Activated CD4-positive, CD25-positive, alpha-beta regulatory T cell treated with anti-CD3 and anti-CD28 coated beads, Interleukin-2, amount 50 U/mL, for 16 hours (primary cell): ENCODE data around the gene IRF7.

Source experiments
- DNase-seq: peaks from one replicate; pipeline ENCODE4 v3.0.0-alpha.2; 2020; ENCODE audit warnings: low read depth, low spot score

IRF7 gene

DNA sequence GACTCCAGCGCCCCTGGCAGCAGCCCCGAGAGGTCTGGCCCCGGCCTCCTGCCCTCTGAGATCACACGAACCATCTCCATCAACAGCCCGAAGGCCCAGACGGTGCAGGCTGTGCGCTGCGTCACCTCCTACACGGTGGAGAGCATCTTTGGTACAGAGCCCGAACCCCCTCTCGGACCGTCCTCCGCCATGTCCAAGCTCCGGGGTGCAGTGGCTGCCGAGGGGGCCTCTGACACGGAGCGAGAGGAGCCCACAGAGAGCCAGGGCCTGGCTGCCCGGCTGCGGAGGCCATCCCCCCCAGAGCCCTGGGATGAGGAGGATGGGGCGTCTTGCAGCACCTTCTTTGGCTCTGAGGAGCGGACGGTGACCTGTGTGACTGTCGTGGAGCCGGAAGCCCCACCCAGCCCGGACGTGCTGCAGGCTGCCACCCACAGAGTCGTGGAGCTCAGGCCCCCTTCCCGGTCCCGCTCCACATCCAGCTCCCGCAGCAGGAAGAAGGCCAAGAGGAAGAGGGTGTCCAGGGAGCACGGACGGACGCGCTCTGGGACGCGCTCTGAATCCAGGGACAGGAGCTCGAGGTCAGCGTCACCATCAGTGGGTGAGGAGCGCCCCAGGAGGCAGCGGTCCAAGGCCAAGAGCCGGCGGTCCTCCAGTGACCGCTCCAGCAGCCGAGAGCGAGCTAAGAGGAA is 7.6 kb downstream of the IRF7 start:
- no peak for DNase-seq

DNA sequence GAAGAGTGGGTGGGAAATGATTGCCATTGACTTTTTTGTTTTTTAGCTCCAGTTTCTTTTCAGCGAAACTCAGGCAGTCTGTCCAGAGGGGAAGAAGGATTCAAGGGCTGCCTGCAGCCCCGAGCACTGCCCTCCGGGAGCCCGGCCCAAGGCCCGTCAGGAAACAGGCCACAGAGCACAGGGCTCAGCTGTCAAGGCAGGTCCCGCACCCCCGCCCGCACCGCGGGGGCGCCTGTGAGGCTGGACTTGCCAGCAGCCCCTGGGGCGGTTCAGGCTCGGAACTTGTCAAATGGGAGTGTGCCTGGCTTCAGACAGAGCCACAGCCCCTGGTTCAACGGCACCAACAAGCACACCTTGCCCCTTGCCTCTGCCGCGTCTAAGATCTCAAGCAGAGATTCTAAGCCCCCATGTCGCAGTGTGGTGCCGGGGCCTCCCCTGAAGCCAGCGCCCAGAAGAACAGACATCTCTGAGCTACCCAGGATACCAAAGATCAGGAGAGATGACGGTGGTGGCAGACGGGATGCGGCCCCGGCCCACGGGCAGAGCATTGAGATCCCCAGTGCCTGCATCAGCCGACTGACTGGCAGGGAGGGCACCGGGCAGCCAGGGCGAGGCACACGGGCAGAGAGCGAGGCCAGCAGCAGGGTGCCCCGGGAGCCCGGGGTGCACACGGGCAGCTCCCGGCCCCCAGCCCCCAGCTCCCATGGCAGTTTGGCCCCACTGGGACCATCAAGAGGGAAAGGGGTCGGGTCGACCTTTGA is 8.6 kb downstream of the IRF7 start:
- DNase-seq: no peak

DNA sequence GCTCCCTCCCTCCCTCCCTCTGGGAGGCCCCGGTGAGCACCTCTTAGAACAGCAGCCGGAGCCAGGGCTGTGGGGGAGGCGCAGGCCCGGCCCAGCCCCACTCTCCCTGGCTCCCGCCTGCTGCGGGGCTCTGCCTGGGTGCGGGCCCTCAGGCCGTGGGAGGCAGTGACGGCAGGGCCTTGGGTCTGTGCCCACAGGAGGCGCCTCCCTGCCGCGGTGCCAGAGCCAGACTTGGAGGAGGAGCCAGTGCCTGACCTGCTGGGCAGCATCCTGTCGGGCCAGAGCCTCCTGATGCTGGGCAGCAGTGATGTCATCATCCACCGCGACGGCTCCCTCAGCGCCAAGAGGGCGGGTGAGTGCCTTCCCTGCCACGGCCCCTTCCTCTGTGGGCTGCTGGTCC is 9.5 kb downstream of the IRF7 start:
- DNase-seq: no peak

DNA sequence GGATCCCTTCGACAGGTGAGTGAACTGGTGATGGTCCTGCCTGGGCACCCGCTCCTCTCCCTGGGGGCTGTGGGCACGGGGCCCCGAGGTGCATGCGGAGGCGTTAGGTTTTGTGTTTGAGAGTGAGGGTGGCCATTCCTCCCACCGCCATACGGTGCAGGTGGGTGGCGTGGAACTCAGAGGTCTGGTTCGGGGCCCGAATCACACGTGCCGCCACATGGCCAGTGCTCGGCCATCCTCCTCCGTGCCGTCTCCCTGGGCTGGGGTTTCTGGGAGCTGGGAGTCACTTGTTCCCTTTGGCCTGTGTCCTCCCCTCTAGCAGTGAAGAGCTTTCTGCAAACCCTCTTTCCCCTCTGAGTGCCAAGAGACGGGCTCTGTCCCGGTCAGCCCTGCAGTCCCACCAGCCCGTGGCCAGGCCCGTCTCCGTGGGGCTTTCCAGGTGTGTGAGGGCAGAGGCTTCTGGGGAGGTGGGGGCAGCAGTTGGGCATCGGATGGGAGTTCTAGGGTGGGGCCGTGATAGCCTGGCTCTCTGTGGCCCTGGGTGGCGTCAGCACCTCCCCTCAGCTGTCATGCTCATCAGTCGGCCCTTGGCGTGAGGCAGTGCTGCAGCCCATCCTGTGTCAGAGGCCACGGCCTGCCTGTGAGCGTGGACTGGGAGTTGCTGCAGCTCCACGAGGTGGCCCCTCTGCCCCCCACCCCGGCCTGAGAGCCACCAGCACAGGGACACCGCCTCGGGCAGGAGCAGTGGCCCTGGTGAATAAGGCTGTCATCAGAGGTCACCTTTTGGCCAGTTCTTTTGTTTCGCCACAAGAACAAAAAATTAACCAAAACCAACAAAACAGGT is 10.2 kb downstream of the IRF7 start:
- DNase-seq: no peak

DNA sequence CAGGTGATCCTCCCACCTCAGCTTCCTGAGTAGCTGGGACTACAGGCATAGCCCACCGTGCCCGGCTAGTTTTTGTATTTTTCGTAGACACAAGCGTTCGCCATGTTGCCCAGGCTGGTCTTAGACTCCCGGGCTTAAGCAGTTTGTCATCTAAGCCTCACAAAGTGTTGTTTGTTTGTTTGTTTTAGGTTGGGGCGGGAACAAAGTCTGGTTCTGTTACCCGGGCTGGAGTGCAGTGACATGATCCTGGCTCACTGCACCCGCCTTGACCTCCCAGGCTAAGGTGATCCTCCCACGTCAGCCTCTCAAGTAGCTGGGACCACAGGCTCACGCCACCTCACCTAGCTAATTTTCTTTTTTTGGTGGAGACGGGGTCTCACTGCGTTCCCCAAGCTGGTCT is 12.6 kb downstream of the IRF7 start:
- no peak for DNase-seq

DNA sequence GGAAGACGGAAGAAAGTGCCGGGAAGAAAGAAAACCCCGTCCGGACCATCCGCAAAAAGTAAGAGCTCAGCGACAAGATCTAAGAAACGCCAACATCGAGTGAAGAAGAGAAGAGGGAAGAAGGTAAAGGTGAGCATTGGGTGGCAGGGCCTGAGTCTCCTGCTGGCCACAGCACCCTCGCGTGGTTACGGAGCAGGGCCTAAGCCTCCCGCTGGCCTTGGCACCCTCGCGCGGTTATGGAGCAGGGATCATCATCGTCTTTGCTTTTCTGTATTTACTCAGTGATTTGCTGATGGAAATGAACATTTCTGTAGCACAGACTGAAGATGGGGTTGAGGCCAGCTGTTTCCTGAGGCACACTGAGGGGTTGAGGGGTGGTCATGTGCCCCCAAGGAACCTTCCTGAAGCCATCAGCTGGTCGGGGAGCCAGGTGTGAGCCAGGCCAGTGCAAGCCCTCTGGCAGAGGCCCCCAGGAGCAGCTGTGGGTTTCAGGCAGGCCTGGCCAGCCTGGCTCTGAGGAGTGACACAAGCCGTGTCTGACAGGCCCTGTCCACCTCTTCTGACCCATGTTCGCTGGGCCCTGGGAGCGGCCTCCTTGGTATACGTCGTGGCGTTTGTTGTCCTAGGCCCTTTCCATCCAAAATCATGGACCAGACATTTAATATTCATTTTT is 14.0 kb downstream of the IRF7 start:
- DNase-seq: no peak

DNA sequence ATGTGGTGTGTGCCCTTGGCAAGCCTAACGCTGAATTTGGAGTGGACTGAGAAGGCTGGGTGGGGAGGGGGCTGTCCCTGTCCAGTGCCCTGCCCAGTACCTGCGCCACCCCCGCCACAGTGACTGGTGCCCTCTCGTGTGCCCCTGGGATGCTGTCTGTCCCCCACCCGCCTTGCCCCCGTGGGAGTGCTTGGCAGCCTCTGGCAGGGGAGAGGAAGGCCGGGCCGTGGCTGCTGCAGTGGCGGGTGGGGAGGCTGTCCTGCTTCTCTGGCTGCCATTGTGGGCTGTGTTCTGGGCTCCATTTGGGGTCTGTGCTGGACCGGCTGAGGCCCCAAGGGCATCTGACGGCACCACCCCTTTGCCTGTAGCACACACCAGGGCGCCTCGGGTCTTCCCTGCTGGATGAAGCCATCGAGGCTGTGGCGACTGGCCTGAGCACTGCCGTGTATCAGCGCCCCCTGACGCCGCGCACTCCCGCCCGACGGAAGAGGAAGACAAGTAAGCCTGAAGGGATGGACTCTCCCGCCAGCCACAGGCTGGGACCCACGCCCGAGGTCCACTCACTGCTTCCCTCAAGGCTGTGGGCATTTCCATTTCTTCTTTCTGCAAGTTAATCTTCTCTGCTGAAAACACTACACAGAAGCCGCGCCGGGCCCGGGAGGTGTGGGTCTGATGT is 17.6 kb downstream of the IRF7 start:
- DNase-seq: no peak

DNA sequence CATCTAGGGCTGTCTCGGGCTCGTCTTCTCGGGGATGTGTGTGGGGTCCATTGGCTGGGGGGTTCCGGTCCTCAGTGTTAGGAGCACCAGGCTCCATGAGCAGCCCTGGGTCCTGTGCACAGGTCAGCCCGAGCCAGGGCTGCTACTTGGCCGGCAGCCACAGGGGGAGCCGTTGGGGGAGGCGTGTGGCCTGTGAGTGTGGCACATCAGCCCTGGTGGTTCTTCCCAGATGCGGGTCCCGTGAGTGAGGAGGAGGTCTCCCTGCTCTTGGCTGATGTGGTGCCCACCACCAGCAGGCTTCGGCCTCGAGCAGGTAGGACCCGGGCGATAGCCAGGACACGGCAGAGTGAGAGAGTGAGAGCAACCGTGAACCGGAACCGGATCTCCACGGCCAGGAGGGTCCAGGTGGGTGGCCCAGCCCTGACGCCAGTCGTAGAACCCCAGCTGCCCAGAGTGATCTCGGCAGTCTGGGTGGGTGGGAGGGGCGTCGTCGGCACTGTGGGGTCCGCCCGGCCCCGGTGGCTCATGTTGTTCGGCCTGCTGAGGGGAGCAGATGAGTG is 18.5 kb downstream of the IRF7 start:
- DNase-seq: no peak

DNA sequence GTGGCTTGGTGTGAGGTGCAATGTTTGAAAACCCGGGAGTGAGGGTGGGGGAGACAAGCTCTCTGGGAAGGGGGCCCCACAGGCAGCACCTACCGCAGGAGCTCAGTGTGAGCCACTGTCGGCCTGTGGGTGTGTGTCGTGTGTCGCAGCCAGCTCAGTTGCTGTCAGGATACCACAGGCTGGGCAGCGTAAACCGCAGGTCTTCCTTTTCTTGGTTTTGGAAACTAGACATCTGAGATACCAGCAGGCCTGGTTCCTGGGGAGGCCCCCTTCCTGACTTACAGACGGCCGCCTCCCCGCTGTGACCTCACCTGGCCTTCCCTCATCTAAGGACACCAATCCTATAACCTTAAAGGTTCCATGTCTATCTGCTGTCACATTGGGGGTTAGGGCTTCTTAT is 19.4 kb downstream of the IRF7 start:
- DNase-seq: no peak

DNA sequence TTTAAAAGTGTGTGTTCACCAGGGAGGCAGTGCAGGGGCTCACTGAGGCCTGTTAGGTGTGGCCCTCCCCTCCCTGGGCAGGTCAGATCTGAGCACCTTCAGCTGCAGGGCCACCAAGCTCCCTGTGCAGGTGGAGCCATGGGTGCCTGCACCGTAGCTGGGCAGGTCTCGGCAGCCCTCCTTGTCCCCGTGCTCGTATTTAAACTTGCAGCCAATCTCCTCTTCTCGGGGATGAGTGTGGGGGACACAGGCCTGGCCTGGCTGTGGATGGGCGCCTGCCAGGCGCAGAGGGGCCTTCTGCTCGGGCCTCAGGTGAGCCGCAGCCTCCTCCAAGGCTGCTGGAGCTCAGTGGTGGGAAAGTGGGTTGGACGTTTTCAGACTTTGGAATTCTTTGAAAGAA is 20.4 kb downstream of the IRF7 start:
- DNase-seq: no peak

DNA sequence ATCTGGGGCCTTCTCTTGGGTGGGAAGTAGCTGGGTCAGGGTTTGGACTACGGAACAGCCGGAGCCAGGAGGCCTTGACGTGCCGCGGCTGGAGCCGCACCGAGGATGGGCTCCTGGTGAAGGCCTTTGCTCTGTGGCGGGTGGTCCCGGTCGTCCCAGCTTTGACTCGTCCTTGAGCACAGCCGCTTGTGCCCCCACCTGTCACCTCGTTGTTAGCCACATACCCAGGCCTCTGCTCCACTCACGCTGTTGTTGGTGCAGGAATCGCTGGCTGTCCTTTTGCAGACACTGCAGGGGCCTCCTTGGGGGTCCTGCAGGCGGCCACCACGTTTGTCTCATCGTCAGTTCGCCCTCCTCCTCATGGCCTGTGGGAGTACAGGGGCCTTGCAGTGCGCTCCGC is 22.4 kb downstream of the IRF7 start:
- no peak for DNase-seq

DNA sequence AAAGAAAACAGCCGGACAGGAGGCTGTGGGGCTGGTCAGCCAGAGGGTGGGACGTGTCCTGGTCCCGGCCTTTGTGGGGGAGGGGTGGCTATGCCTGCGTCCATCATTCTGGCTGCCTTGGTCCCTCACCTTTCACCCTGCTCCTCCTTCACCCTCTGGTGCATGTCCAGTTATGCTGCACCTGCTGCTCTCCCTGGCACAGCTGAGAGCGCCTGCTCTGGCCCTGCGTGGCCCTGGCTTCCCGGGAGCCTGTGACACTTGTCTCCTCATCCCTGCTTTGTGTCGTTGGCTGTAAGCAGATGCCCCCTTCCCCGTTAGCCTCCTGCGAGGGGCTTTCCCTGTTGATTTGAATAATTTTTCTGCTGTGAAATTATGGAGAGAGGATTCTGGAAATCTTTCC is 22.8 kb downstream of the IRF7 start:
- DNase-seq: no peak

DNA sequence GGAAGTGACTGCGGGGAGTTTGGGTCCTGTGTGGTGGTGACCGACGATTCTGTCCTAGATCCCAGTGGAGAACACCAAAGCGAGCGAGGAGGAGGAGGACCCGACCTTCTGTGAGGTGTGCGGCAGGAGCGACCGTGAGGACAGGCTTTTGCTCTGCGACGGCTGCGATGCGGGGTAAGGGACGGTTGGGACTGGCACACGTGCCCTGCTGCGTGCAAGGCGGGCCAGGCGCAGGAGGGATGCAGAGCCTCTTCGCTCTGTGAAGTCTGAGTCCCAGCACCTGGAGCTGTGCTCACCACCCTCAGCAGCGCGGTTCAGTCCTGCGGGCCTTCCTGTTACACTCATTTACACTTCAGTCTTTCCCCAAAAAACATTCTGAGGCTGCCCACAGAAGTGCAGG is 23.2 kb downstream of the IRF7 start:
- DNase-seq: no peak

DNA sequence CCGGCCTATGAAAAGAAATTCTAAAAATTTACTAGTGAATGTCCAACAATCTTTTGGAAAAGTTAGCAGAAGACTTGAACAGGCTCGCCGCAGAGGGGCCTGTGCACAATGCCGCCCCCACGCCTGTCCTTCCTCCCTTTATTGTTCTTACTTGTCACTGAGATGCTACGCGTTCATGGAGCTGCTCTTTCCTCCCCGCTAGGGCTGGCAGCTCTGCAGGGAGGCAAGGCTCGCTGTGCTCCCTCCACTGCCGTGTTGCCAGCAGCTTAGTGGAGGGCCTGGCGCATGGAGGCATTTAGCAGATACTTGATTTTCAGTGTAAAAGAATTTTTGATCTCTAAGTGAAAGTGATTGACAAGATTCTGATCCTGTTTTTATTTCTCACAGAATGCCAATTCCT is 24.8 kb downstream of the IRF7 start:
- no peak for DNase-seq

DNA sequence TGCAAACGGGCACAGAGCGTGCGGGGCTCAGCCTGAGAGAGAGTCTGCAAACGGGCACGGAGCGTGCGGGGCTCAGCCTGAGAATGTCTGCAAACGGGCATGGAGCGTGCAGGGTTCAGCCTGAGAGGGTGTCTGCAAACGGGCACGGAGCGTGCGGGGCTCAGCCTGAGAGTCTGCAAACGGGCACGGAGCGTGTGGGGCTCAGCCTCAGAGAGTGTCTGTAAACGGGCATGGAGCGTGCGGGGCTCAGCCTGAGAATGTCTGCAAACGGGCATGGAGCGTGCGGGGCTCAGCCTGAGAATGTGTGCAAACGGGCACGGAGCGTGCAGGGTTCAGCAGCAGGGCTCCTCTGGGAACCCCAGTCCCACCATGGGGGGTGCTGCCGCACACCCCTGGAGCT is 26.0 kb downstream of the IRF7 start:
- DNase-seq: no peak

DNA sequence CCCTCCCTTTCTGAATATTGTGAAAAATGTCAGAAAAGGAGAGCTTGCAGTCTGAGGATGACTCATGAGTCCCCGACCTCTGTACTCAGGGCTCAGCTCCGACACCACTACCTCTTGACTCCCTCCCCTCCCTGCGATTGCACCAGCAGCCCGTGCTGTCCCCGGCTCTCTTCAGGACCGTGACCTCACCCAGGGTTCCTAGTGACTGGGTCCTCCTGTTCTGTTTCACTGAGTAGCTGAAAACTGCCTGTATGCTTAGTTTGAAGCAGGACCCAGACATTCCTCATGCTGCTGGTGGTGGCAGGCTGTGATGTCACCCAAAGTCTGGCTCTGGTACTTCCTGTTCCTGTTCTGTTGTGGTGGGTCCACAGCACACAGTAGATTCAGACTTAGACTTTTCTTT is 27.8 kb downstream of the IRF7 start:
- DNase-seq: no peak

DNA sequence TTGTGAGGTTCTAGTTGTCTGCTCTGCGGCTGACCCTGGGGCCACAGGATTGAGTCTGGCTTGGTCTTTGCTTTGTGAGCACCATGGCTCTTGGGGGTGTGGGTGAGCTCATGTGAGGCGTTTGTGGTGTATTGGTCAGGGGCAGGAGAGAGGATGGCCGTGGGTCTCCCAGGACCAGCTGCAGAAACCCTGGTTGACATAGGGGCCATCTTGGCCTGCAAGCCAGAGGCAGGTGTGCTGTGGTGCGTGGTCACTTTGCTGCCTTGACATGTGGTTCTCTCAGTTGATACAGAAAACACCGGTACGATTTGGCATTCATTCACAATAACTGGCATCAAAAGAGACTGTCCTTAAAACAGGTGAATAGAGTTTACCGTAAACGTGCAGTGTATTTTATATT is 28.2 kb downstream of the IRF7 start:
- no peak for DNase-seq

DNA sequence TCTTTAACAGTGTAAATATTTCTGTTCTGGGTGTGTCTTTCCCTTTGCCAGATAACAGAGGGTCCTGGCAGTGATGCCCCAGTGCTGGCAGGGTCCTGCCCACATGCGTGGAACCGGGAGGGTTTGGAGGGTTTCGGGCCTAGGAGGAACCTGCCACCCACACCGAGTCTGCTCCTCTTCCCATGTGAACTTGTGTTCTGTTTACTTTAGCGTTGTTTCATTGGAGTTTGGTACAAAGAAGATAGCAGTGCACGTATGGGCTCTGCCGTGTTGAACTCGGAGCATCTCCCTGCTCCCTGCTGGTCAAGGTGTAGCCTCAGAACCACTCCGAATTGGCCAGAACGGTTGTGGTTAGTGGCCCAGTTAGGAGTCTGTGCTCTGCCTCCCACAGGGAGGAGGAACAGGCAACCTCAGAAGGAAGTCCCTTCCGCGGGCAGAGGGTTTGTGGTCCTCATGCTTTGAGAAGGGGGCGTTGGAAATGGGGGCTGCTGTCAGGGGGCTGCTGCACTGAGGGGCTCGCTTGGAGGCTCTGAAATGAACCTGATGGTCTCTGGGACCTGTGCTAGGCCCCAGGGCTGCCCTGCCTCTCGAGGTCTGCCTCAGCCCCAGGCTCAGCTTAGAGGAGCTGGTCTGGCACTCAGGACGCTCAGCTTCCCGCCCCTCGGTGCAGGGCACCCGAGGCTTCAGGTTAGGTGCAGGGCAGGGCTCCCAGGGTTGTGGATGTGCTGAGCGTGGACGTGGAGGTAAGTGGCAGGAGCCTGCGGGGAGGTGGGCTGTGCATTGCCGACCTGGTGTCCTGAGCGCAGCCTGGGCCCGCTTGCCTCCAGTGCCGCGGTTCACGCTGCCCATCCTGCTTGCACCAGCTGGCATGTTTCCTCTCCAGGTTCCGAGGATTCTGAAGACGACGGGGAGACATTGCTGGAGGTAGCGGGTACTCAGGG is 29.1 kb downstream of the IRF7 start:
- DNase-seq: no peak

DNA sequence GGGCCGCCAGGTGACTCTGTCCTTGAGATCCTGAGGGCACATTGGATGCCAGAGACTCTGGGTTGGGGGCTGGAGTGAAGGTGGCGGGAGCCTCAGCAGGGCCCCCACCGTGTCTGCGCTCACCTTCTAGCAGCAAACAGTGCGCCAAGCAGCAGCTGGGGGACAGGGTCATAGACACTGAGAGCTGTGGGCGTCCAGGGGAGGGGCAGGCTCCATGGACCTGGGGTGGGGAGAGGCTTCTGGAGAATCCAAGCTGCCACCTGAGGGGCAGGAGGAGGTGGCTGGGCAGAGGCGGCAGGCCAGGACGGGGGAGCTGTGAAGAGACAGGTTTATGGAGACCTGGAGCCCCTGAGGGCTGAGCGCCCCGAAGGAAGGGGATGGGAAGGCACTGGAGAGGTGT is 31.5 kb downstream of the IRF7 start:
- no peak for DNase-seq

DNA sequence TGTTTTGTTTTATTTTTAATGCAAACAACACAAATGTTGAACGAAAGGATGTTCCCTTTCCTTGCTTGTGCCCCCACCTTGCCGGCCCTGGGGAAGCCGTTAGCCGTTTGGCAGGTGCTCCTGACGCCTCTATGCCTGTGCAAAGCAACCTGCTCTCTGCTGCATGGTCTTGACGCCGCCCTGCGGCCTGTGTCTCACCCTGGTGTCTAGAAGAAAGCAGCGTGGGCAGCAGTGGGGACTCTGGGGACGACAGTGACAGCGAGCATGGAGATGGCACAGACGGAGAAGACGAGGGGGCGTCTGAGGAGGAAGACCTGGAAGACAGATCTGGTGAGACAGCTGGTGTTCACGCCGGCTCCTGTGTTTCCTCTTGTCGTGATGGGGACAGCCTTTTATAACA is 34.0 kb downstream of the IRF7 start:
- no peak for DNase-seq
